Fibroblast of lung (primary cell): ENCODE measurements around the gene WDFY1.

Experiments used
- CTCF ChIP-seq, 2 donors: IDR thresholded peaks in 1 of 2; conservative IDR thresholded peaks in 1 of 2; 1 replicate in 1 of 2; 2 replicates in 1 of 2; pipeline ENCODE4 v1.5.1; 2011 to 2012; ENCODE audit warnings: low read length in 2 of 2, control low read depth in 1 of 2, inconsistent platforms in 1 of 2, low read depth in 1 of 2, mild to moderate bottlenecking in 1 of 2
- EZH2 ChIP-seq: IDR thresholded peaks from 2 replicates; pipeline ENCODE4 v1.5.1; 2012; ENCODE audit warnings: low read length, control low read depth, mild to moderate bottlenecking; ENCODE audit errors: missing control alignments

- TF ChIP-seq CTCF (conservative IDR thresholded peaks at IDR 0.05 in 1 of 2, IDR thresholded peaks at IDR 0.05 in 1 of 2; ENCODE audit: low read depth in 1 of 2, low read length in 2 of 2): no peak
- TF ChIP-seq EZH2: no peak
Observed at GRCh38 chr2:223949241-223949840, 4.2 kb upstream of the WDFY1 start.
